PC-3 (cell line): Measurements from ENCODE around the gene FTO.

ENCODE experiments used
- EZH2 ChIP-seq: fragments of 300-600 bp; sonication (generic); IDR thresholded peaks from one replicate; pipeline ENCODE4 v1.6.1; 2017; ENCODE audit warnings: antibody characterized with exemption, mild to moderate bottlenecking, low read length; ENCODE audit not compliant: unreplicated experiment
- EZH2phosphoT487 ChIP-seq: fragments of 300-600 bp; sonication (generic); IDR thresholded peaks from 2 replicates; pipeline ENCODE4 v1.6.1; 2018; ENCODE audit warnings: mild to moderate bottlenecking, antibody characterized with exemption, low read length, borderline replicate concordance
- TF ChIP-seq, protein P1 (sequence below): fragments of 300-600 bp; sonication (generic); conservative IDR thresholded peaks from 2 replicates; pipeline ENCODE4 v1.5.1; 2017; ENCODE audit warnings: antibody characterized with exemption, low read depth, mild to moderate bottlenecking, low read length

DNA sequence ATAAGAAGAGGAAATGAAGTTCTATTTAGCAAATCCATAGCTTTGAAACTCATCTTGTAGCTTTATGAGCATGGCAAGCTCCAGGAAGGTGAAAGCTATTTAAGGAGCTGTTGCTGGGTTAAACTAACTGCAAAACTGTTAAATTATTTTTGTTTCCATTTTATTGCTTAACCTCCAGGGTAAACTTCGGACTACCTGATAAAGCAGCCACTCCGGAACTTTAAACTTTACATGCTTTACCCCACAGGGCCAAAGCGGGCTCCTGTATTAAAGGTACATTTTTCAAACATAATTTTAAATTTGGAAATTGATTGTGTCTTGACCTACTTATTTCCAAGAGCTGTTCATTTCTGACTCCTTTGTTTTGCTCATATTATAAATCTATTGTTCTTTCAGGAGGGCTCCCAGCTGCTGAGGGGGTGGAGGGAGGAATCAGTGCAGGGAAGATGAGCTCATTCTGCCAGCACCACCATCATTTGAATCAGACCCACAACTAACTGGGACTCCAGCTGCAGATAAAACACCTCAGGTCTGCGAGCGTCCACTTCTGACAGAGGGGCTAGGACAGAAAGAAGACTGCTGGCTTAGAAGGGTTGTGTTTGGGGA is 424.8 kb downstream of the FTO start:
- TF ChIP-seq, protein P1, sequence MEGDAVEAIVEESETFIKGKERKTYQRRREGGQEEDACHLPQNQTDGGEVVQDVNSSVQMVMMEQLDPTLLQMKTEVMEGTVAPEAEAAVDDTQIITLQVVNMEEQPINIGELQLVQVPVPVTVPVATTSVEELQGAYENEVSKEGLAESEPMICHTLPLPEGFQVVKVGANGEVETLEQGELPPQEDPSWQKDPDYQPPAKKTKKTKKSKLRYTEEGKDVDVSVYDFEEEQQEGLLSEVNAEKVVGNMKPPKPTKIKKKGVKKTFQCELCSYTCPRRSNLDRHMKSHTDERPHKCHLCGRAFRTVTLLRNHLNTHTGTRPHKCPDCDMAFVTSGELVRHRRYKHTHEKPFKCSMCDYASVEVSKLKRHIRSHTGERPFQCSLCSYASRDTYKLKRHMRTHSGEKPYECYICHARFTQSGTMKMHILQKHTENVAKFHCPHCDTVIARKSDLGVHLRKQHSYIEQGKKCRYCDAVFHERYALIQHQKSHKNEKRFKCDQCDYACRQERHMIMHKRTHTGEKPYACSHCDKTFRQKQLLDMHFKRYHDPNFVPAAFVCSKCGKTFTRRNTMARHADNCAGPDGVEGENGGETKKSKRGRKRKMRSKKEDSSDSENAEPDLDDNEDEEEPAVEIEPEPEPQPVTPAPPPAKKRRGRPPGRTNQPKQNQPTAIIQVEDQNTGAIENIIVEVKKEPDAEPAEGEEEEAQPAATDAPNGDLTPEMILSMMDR = no peak
- TF ChIP-seq EZH2phosphoT487 = no peak
- TF ChIP-seq EZH2 = no peak
